Spleen (tissue), 11 donors: ENCODE data around the gene LRRC45. TPM values are rescaled to one million over a fixed set of nuclear protein-coding genes. Genes with fewer than 3 reads are reported as not detected.

ENCODE experiments used
- DNase-seq: peaks from one replicate; pipeline ENCODE4 v3.0.0-alpha.2; 2020
- H3K27ac ChIP-seq, 8 donors: fragments of 200-600 bp; sonication (generic) in 7 of 8; 1 replicate in 4 of 8; 2 replicates in 4 of 8; pipeline versions ENCODE4 v1.5.0 to v1.8.0; 2016 to 2021; ENCODE audit warnings: inconsistent platforms in 4 of 8, mild to moderate bottlenecking in 4 of 8, moderate library complexity in 1 of 8
- H3K27me3 ChIP-seq, 7 donors: fragments of 200-600 bp; sonication (generic) in 6 of 7; replicated peaks in 1 of 7; 1 replicate in 4 of 7; 2 replicates in 3 of 7; pipeline versions ENCODE4 v1.5.0 to v1.8.0; 2016 to 2021; ENCODE audit warnings: inconsistent platforms in 3 of 7, mild to moderate bottlenecking in 1 of 7
- H3K36me3 ChIP-seq, 6 donors: fragments of 200-600 bp; sonication (generic) in 5 of 6; 1 replicate in 4 of 6; 2 replicates in 2 of 6; pipeline versions ENCODE4 v1.5.0 to v1.8.0; 2016 to 2021; ENCODE audit warnings: inconsistent platforms in 2 of 6
- H3K4me1 ChIP-seq, 6 donors: fragments of 200-600 bp; sonication (generic) in 5 of 6; 1 replicate in 3 of 6; 2 replicates in 3 of 6; pipeline versions ENCODE4 v1.5.0 to v1.8.0; 2016 to 2021; ENCODE audit warnings: inconsistent platforms in 3 of 6
- H3K4me3 ChIP-seq, 8 donors: fragments of 200-600 bp; sonication (generic) in 7 of 8; 1 replicate in 4 of 8; 2 replicates in 4 of 8; pipeline versions ENCODE4 v1.5.0 to v1.8.0; 2016 to 2021; ENCODE audit warnings: inconsistent platforms in 4 of 8, mild to moderate bottlenecking in 4 of 8, moderate library complexity in 2 of 8
- H3K9me3 ChIP-seq, 8 donors: fragments of 200-600 bp; sonication (generic) in 7 of 8; 1 replicate in 4 of 8; 2 replicates in 4 of 8; pipeline versions ENCODE4 v1.5.0 to v1.8.0; 2016 to 2021; ENCODE audit warnings: inconsistent platforms in 4 of 8
- POLR2A ChIP-seq, 3 donors: fragments of 450-650 bp; IDR thresholded peaks; one replicate each; pipeline ENCODE4 v1.5.1; 2017; ENCODE audit warnings: antibody characterized with exemption in 3 of 3, mild to moderate bottlenecking in 1 of 3
- POLR2AphosphoS5 ChIP-seq, 3 donors: sonication (generic); formaldehyde crosslinking; IDR thresholded peaks; one replicate each; pipeline ENCODE4 v1.5.1; 2017; ENCODE audit warnings: antibody characterized with exemption in 3 of 3
- WGBS, 5 donors: extraction: QIAGEN DNeasy Blood & Tissue Kit in 3 of 5; methylation state at CpG; one replicate each; pipeline versions ENCODE4 v1.1.5 to v1.1.7; 2013 to 2018; 5-methylcytosine and 5-hydroxymethylcytosine counted together
- intact Hi-C: fragments of 100-400 bp; cut with DNase I; formaldehyde crosslinking; loops from one replicate; pipeline ENCODE4 v1.15.0; 2023; ENCODE audit warnings: low total_unique reads
- polyA plus RNA-seq, 3 donors: library from polyadenylated mRNA; stranded (reverse); fragments of 200-250 nt; gene quantifications; one replicate each; pipeline ENCODE4 v1.2.1, GENCODE V29; 2013
- total RNA-seq, 7 donors: library from RNA; depleted of rRNA in 3 of 7; stranded (reverse); fragments of >200 nt in 3 of 7; fragmentation: NEBNext Ultra II Directional in 4 of 7; extraction: Animal tissue kit (Norgen Biotek cat#: 25700) in 4 of 7; gene quantifications; one replicate each; pipeline versions ENCODE4 v1.1.0 to v1.2.1, GENCODE V29; 2016 to 2021
- TF ChIP-seq, protein P1 (sequence below), 11 experiments: fragments of 200-600 bp in 7 of 11; fragments of 450-650 bp in 4 of 11; sonication (generic) in 4 of 11; IDR thresholded peaks in 8 of 11; conservative IDR thresholded peaks in 3 of 11; 1 replicate in 7 of 11; 2 replicates in 4 of 11; pipeline versions ENCODE4 v1.4.0 to v1.8.0; 2016 to 2021; ENCODE audit warnings: antibody characterized with exemption in 11 of 11, inconsistent platforms in 4 of 11, mild to moderate bottlenecking in 1 of 11
- donor health status: healthy with polysubstance abuse.
- donor health status: DM: no; HTN: no; CAD: no; lungs with moderate emphysema.
- donor health status: DM: no; HTN: no; CAD: no.
- donor health status: Bipolar disorder and iron deficiency.
- donor health status: healthy.
- donor health status: DM: no; HTN: no; CAD: no.
- donor health status: DM: yes; HTN: yes; CAD: no.

LRRC45 gene
- total and polyA plus RNA-seq, 10 donors, result 7.5 to 23.4 (median 11.7) TPM

DNA sequence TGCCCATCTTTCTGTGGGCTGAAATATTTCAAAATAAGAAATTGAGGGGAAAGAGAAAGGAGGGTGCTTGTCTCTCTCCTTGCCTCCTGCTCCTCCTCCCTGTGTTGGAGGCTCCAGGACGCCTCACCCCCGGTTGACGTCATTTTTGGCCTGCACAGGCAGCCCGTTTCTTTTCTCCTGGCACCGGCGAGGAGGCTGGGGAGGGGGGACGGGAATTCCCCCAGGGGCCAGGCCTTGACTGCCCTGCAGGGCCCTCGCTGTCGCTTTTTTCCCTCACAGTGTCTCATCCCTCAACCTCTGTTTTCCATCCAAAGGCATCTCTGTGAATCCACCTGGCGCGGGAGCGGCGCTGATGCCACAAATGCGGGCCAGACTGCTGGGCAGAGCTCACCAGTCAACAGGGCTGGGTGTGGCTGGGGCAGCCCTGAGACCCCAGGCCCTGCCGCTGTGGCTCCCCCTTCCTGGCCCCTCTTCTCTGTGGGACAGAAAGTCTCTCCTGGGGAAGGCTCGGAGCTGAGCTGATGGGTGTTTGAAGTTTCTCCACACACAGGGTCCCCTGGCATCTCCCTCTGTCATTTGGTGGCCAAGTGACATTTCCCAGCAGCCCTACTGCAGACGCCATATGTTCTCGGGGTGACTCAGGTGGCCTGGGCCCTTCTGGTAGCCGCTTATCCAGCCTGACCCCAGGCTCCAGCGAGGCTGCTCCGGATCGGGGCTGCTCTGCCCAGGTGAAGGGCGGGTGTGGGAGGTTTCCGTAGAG lies 16.5 kb upstream of the LRRC45 start:
- Histone ChIP-seq H3K4me3 (no peak overlapping the region), H3K27ac (no peak overlapping the region), H3K4me1 (peaks cover 0 to 13% (median 2%) of the 10 kb centered on the region in 6 donors), H3K9me3 (no peaks in the 10 kb centered on the region), H3K36me3 (peaks cover 0 to 35% (median 2%) of the 10 kb centered on the region in 6 donors), H3K27me3 (no peaks in the 10 kb centered on the region)
- intact Hi-C loops, result no loop called here
- TF ChIP-seq POLR2A (IDR thresholded peaks at IDR 0.05), result no peak
- no peak for DNase-seq
- WGBS, 5 donors, result 83 to 88% (median 87%) methylated on average over 19 to 24 of the region's 24 CpGs

DNA sequence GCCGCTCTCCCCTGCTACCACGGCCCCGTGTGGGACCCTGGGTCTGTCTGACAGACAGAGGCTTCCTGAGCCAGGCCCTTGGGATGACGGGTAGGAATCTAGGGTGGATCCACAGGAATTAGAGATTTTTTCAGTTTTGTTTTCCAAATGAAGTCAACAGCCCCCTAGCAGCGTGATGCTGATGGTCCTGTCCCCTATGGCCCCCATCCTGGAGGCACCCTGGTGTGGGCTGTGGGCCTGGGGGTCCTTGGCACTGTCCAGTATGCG lies 15.9 kb upstream of the LRRC45 start:
- Histone ChIP-seq H3K27me3 (no peaks in the 10 kb centered on the region), H3K27ac (no peak overlapping the region), H3K36me3 (peaks cover 0 to 40% (median 2%) of the 10 kb centered on the region in 6 donors), H3K4me3 (no peak overlapping the region), H3K4me1 (peaks cover 0 to 16% (median 4%) of the 10 kb centered on the region in 6 donors), H3K9me3 (no peaks in the 10 kb centered on the region)
- intact Hi-C loops, result no loop called here
- DNase-seq, result no peak
- WGBS, 5 donors, result 87 to 100% (median 96%) methylated on average over 1 to 6 of the region's 6 CpGs
- TF ChIP-seq, protein P1, sequence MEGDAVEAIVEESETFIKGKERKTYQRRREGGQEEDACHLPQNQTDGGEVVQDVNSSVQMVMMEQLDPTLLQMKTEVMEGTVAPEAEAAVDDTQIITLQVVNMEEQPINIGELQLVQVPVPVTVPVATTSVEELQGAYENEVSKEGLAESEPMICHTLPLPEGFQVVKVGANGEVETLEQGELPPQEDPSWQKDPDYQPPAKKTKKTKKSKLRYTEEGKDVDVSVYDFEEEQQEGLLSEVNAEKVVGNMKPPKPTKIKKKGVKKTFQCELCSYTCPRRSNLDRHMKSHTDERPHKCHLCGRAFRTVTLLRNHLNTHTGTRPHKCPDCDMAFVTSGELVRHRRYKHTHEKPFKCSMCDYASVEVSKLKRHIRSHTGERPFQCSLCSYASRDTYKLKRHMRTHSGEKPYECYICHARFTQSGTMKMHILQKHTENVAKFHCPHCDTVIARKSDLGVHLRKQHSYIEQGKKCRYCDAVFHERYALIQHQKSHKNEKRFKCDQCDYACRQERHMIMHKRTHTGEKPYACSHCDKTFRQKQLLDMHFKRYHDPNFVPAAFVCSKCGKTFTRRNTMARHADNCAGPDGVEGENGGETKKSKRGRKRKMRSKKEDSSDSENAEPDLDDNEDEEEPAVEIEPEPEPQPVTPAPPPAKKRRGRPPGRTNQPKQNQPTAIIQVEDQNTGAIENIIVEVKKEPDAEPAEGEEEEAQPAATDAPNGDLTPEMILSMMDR (IDR thresholded peaks at IDR 0.05 in 8 of 11, conservative IDR thresholded peaks at IDR 0.05 in 3 of 11), result no peak
- TF ChIP-seq POLR2AphosphoS5 (IDR thresholded peaks at IDR 0.05), result no peak
- TF ChIP-seq POLR2A (IDR thresholded peaks at IDR 0.05), result no peak

DNA sequence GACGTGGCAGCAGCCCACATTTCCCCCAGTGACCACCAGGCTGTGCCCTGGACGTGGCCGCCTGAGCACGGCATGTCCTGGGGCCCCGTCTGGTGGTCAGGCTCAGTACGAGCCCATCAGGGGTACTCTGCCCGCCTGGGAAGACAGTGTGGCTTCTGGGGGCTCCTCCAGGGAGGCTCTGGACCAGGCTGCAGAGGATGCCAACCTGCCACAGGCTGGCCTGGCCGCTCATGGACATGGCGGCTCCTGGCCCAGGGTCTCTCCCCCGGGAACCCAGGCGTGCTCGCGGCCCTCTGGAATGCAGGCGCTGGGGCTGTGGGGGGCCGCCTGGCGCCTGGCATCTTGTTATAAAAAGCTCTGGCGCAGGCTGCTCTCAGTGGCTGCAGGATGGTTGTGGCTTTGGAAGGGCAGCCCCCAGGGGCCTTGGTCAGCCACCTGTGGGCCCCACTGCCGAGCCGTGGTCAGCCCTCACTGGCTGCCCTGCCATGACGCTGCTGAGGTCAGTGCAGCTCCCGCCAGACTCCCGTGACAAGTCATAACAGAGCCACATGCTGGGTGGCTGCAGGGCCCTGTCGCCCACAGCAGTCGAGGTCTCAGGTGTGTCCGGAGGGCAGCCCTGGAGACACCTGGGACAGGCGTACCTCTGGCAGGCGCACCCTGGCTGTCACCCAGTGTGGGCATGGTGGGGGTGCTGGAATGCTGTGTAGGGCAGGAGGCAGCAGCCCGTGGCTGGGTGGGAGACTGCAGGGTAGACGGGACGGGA lies 15.4 kb upstream of the LRRC45 start:
- Histone ChIP-seq H3K27ac (no peak overlapping the region), H3K36me3 (peaks cover 0 to 45% (median 2%) of the 10 kb centered on the region in 6 donors), H3K27me3 (no peaks in the 10 kb centered on the region), H3K9me3 (no peaks in the 10 kb centered on the region), H3K4me3 (no peak overlapping the region), H3K4me1 (peaks cover 0 to 21% (median 7%) of the 10 kb centered on the region in 6 donors)
- DNase-seq, result no peak
- WGBS, 5 donors, result 68 to 93% (median 87%) methylated on average over 12 to 30 of the region's 30 CpGs
- TF ChIP-seq POLR2A (IDR thresholded peaks at IDR 0.05), result no peak
- no peak for TF ChIP-seq POLR2AphosphoS5 (IDR thresholded peaks at IDR 0.05)
- TF ChIP-seq, protein P1 (IDR thresholded peaks at IDR 0.05 in 8 of 11, conservative IDR thresholded peaks at IDR 0.05 in 3 of 11), result no peak
- intact Hi-C loops, result no loop called here

GRCh38 chr17:82008258-82008940 lies 14.7 kb upstream of the LRRC45 start:
- Histone ChIP-seq H3K36me3 (peaks cover 0 to 52% (median 2%) of the 10 kb centered on the region in 6 donors), H3K4me3 (no peak overlapping the region), H3K4me1 (peaks cover 0 to 26% (median 14%) of the 10 kb centered on the region in 6 donors), H3K9me3 (no peaks in the 10 kb centered on the region), H3K27ac (no peak overlapping the region), H3K27me3 (no peaks in the 10 kb centered on the region)
- TF ChIP-seq, protein P1 (IDR thresholded peaks at IDR 0.05 in 8 of 11, conservative IDR thresholded peaks at IDR 0.05 in 3 of 11), result no peak
- no peak for TF ChIP-seq POLR2AphosphoS5 (IDR thresholded peaks at IDR 0.05)
- WGBS, 5 donors, result 90 to 95% (median 93%) methylated on average over 15 to 26 of the region's 26 CpGs
- no peak for DNase-seq
- intact Hi-C loops, result no loop called here
